Smooth muscle cell of the brain vasculature (primary cell): ENCODE data around the gene CYP3A4.
"Not testable (repeated sequence)": the region's sequence is repeated elsewhere in the genome, so short reads cannot be mapped to it uniquely, and the experiment has no call there.

Source experiments
- DNase-seq: peaks from one replicate; pipeline ENCODE4 v3.0.0-alpha.2; 2012; ENCODE audit warnings: low read depth, low spot score

Gene CYP3A4

GRCh38 chr7:99723201-99723600, 60.8 kb downstream of the CYP3A4 start:
- DNase-seq, result not testable (repeated sequence)

- DNase-seq, result no peak
Measured at GRCh38 chr7:99720800-99721595, 63.0 kb downstream of the CYP3A4 start.

- DNase-seq, result no peak
Measured at GRCh38 chr7:99719996-99720769, 63.8 kb downstream of the CYP3A4 start.

GRCh38 chr7:99713995-99714570, 69.9 kb downstream of the CYP3A4 start:
- DNase-seq, result no peak

GRCh38 chr7:99709838-99710578, 74.0 kb downstream of the CYP3A4 start:
- no peak for DNase-seq

GRCh38 chr7:99709260-99709659, 74.7 kb downstream of the CYP3A4 start:
- DNase-seq, result no peak

GRCh38 chr7:99707096-99707495, 76.9 kb downstream of the CYP3A4 start:
- no peak for DNase-seq
